ENCODE measurements around the gene CACNB4. TPM values are rescaled to one million over a fixed set of nuclear protein-coding genes. Genes with fewer than 3 reads are reported as not detected.

Gene CACNB4
- total RNA-seq, 2 donors from 2014 or later: 0.93 to 0.95 TPM

GRCh38 chr2:151991010-151991409 is 107.8 kb downstream of the CACNB4 start:
- H3K9ac ChIP-seq (ENCODE audit: extremely low read depth, low read length, poor library complexity, severe bottlenecking): no peak overlapping the region
- H3K4me1 ChIP-seq (ENCODE audit: control insufficient read depth, insufficient read depth, low read length): no peaks in the 10 kb centered on the region
- Mint-ChIP-seq H3K9me3 (no peaks in the 10 kb centered on the region), H3K27me3 (ENCODE audit: insufficient read depth) (no peaks in the 10 kb centered on the region), H3K4me3 (no peak overlapping the region), H3K36me3 (ENCODE audit: low read depth) (no peaks in the 10 kb centered on the region), H3K4me1 (peaks cover 6% of the 10 kb centered on the region), H3K27ac (no peak overlapping the region)
- TF ChIP-seq CTCF (conservative IDR thresholded peaks at IDR 0.05): no peak
- no peaks in the 10 kb centered on the region for H3K27me3 ChIP-seq (ENCODE audit: control insufficient read depth, insufficient read depth, low read length, poor library complexity, severe bottlenecking)
- WGBS, 2 experiments (ENCODE audit: insufficient coverage in 1 of 2, insufficient read length in 1 of 2): 85 to 100% methylated on average over 1 of the region's 1 CpG
- no peaks in the 10 kb centered on the region for H3K36me3 ChIP-seq (ENCODE audit: control insufficient read depth, insufficient read depth, low read length)
- H3K27ac ChIP-seq (ENCODE audit: low read depth, low read length): no peak overlapping the region
- H3K9me3 ChIP-seq (ENCODE audit: control insufficient read depth, low read length): no peaks in the 10 kb centered on the region
- no peak overlapping the region for H3K4me3 ChIP-seq (ENCODE audit: low read length)
- no peak for DNase-seq

- H3K4me3 Mint-ChIP-seq: no peak overlapping the region
- no peaks in the 10 kb centered on the region for H3K36me3 ChIP-seq (ENCODE audit: control insufficient read depth, insufficient read depth, low read length)
- H3K9me3 Mint-ChIP-seq: no peaks in the 10 kb centered on the region
- H3K4me3 ChIP-seq (ENCODE audit: low read length): no peak overlapping the region
- no peak for DNase-seq
- 89 to 90% methylated on average over 3 of the region's 3 CpGs for WGBS, 2 experiments (ENCODE audit: insufficient coverage in 1 of 2, insufficient read length in 1 of 2)
- H3K27ac Mint-ChIP-seq: no peak overlapping the region
- H3K36me3 Mint-ChIP-seq (ENCODE audit: low read depth): no peaks in the 10 kb centered on the region
- no peaks in the 10 kb centered on the region for H3K9me3 ChIP-seq (ENCODE audit: control insufficient read depth, low read length)
- no peaks in the 10 kb centered on the region for H3K27me3 Mint-ChIP-seq (ENCODE audit: insufficient read depth)
- no peaks in the 10 kb centered on the region for H3K27me3 ChIP-seq (ENCODE audit: control insufficient read depth, insufficient read depth, low read length, poor library complexity, severe bottlenecking)
- H3K4me1 Mint-ChIP-seq: peaks cover 6% of the 10 kb centered on the region
- no peak overlapping the region for H3K9ac ChIP-seq (ENCODE audit: extremely low read depth, low read length, poor library complexity, severe bottlenecking)
- no peaks in the 10 kb centered on the region for H3K4me1 ChIP-seq (ENCODE audit: control insufficient read depth, insufficient read depth, low read length)
- H3K27ac ChIP-seq (ENCODE audit: low read depth, low read length): no peak overlapping the region
- TF ChIP-seq CTCF (conservative IDR thresholded peaks at IDR 0.05): no peak
These were observed 109.5 kb downstream of the CACNB4 start for GRCh38 chr2:151989378-151989777.

GRCh38 chr2:151987484-151987883 is 111.4 kb downstream of the CACNB4 start:
- Mint-ChIP-seq H3K27ac (no peak overlapping the region), H3K9me3 (no peaks in the 10 kb centered on the region), H3K4me1 (peaks cover 6% of the 10 kb centered on the region), H3K36me3 (ENCODE audit: low read depth) (no peaks in the 10 kb centered on the region), H3K27me3 (ENCODE audit: insufficient read depth) (no peaks in the 10 kb centered on the region), H3K4me3 (no peak overlapping the region)
- DNase-seq: no peak
- H3K9me3 ChIP-seq (ENCODE audit: control insufficient read depth, low read length): no peaks in the 10 kb centered on the region
- no peak overlapping the region for H3K27ac ChIP-seq (ENCODE audit: low read depth, low read length)
- H3K4me1 ChIP-seq (ENCODE audit: control insufficient read depth, insufficient read depth, low read length): no peaks in the 10 kb centered on the region
- H3K9ac ChIP-seq (ENCODE audit: extremely low read depth, low read length, poor library complexity, severe bottlenecking): no peak overlapping the region
- H3K27me3 ChIP-seq (ENCODE audit: control insufficient read depth, insufficient read depth, low read length, poor library complexity, severe bottlenecking): no peaks in the 10 kb centered on the region
- H3K4me3 ChIP-seq (ENCODE audit: low read length): no peak overlapping the region
- 93 to 97% methylated on average over 5 of the region's 5 CpGs for WGBS, 2 experiments (ENCODE audit: insufficient coverage in 1 of 2, insufficient read length in 1 of 2)
- H3K36me3 ChIP-seq (ENCODE audit: control insufficient read depth, insufficient read depth, low read length): no peaks in the 10 kb centered on the region
- no peak for TF ChIP-seq CTCF (conservative IDR thresholded peaks at IDR 0.05)

Data from endodermal cell (in vitro differentiated cells).